Prostate gland (tissue), 2 donors: ENCODE results near the gene RNASEL.

Source experiments
- CTCF ChIP-seq, 4 experiments: fragments of 200-600 bp in 2 of 4; fragments of 450-650 bp in 2 of 4; sonication (generic) in 2 of 4; IDR thresholded peaks; 1 replicate in 3 of 4; 2 replicates in 1 of 4; pipeline ENCODE4 v1.5.1; 2016 to 2019; ENCODE audit warnings: antibody characterized with exemption in 4 of 4, mild to moderate bottlenecking in 2 of 4, moderate library complexity in 2 of 4
- POLR2A ChIP-seq: fragments of 450-650 bp; IDR thresholded peaks from one replicate; pipeline ENCODE4 v1.6.1; 2016; ENCODE audit warnings: antibody characterized with exemption, mild to moderate bottlenecking

- no peak for TF ChIP-seq CTCF (IDR thresholded peaks at IDR 0.05)
- TF ChIP-seq POLR2A = no peak
Measured at GRCh38 chr1:182561456-182561855, 27.6 kb downstream of the RNASEL start.
